ENCODE data around the gene SPARC. TPM values are rescaled to one million over a fixed set of nuclear protein-coding genes. Genes with fewer than 3 reads are reported as not detected.

Gene SPARC
- total RNA-seq, 1 experiment from 2014 or later, result 3,811 TPM

GRCh38 chr5:151660616-151661495, 25.9 kb downstream of the SPARC start:
- peak; percentile 85 for DNase-seq (ENCODE audit: low spot score)

- DNase-seq (ENCODE audit: low spot score), result peak; percentile 90
These were observed 27.5 kb downstream of the SPARC start for GRCh38 chr5:151659001-151659754.

- DNase-seq (ENCODE audit: low spot score), result no peak
These were observed 29.6 kb downstream of the SPARC start for GRCh38 chr5:151657114-151657513.

GRCh38 chr5:151656311-151656710, 30.4 kb downstream of the SPARC start:
- DNase-seq (ENCODE audit: low spot score), result no peak

- DNase-seq (ENCODE audit: low spot score), result peak; percentile 90
These were observed 34.6 kb downstream of the SPARC start for GRCh38 chr5:151651997-151652645.

GRCh38 chr5:151648988-151649387, 37.7 kb downstream of the SPARC start:
- DNase-seq (ENCODE audit: low spot score), result no peak

GRCh38 chr5:151648089-151648488, 38.6 kb downstream of the SPARC start:
- DNase-seq (ENCODE audit: low spot score), result no peak

GRCh38 chr5:151647320-151647861, 39.3 kb downstream of the SPARC start:
- no peak for DNase-seq (ENCODE audit: low spot score)

- DNase-seq (ENCODE audit: low spot score), result no peak
These were observed 40.4 kb downstream of the SPARC start for GRCh38 chr5:151646334-151646733.

GRCh38 chr5:151643388-151643787, 43.3 kb downstream of the SPARC start:
- no peak for DNase-seq (ENCODE audit: low spot score)

- DNase-seq (ENCODE audit: low spot score), result no peak
These were observed 44.1 kb downstream of the SPARC start for GRCh38 chr5:151642472-151643140.

GRCh38 chr5:151638619-151639018, 48.1 kb downstream of the SPARC start:
- no peak for DNase-seq (ENCODE audit: low spot score)

- no peak for DNase-seq (ENCODE audit: low spot score)
These were observed 49.0 kb downstream of the SPARC start for GRCh38 chr5:151637676-151638075.

- no peak for DNase-seq (ENCODE audit: low spot score)
These were observed 52.8 kb downstream of the SPARC start for GRCh38 chr5:151633892-151634291.

GRCh38 chr5:151632941-151633340, 53.8 kb downstream of the SPARC start:
- no peak for DNase-seq (ENCODE audit: low spot score)

GRCh38 chr5:151632524-151632923, 54.2 kb downstream of the SPARC start:
- DNase-seq (ENCODE audit: low spot score), result no peak

- DNase-seq (ENCODE audit: low spot score), result no peak
These were observed 54.8 kb downstream of the SPARC start for GRCh38 chr5:151631941-151632340.

GRCh38 chr5:151630088-151630487, 56.6 kb downstream of the SPARC start:
- no peak for DNase-seq (ENCODE audit: low spot score)

GRCh38 chr5:151628112-151628823, 58.4 kb downstream of the SPARC start:
- DNase-seq (ENCODE audit: low spot score), result peak; percentile 21

GRCh38 chr5:151627650-151628049, 59.1 kb downstream of the SPARC start:
- DNase-seq (ENCODE audit: low spot score), result no peak

GRCh38 chr5:151625285-151625684, 61.4 kb downstream of the SPARC start:
- no peak for DNase-seq (ENCODE audit: low spot score)
